Upper lobe of right lung (tissue), 1 donor: ENCODE measurements around the gene MAPKBP1. TPM values are rescaled to one million over a fixed set of nuclear protein-coding genes. Genes with fewer than 3 reads are reported as not detected.

Experiments used
- ATAC-seq: fragments of 200-7000 bp; cut with Tn5 transposase; one replicate; pipeline ENCODE4 v1.9.1; 2020; ENCODE audit warnings: mild to moderate bottlenecking, moderate library complexity
- DNase-seq: peaks from one replicate; pipeline ENCODE4 v3.0.0-alpha.2; 2020
- H3K27ac ChIP-seq: fragments of 200-600 bp; one replicate; pipeline ENCODE4 v1.8.0; 2022
- H3K27me3 ChIP-seq: fragments of 200-600 bp; one replicate; pipeline ENCODE4 v1.8.0; 2022; ENCODE audit warnings: mild to moderate bottlenecking
- H3K36me3 ChIP-seq: fragments of 200-600 bp; one replicate; pipeline ENCODE4 v1.8.0; 2022
- H3K4me1 ChIP-seq: fragments of 200-600 bp; one replicate; pipeline ENCODE4 v1.8.0; 2022
- H3K4me3 ChIP-seq: fragments of 200-600 bp; one replicate; pipeline ENCODE4 v1.8.0; 2022; ENCODE audit warnings: mild to moderate bottlenecking
- H3K9me3 ChIP-seq: fragments of 200-600 bp; one replicate; pipeline ENCODE4 v1.8.0; 2022
- intact Hi-C: fragments of 100-400 bp; cut with DNase I; formaldehyde crosslinking; loops from one replicate; pipeline ENCODE4 v1.11.0; 2022
- total RNA-seq: library from RNA; stranded (reverse); fragmentation: NEBNext Ultra II Directional; extraction: Animal tissue kit (Norgen Biotek cat#: 25700); gene quantifications from one replicate; pipeline ENCODE4 v1.2.1, GENCODE V29; 2021
- TF ChIP-seq, protein P1 (sequence below): fragments of 200-600 bp; IDR thresholded peaks from one replicate; pipeline ENCODE4 v1.8.0; 2022; ENCODE audit warnings: antibody characterized with exemption
- donor health status: DM: no; HTN: yes; CAD: no; lungs with severe emphysema.

The MAPKBP1 gene
- total RNA-seq, 1 donor from 2014 or later, result 22.4 TPM

DNA sequence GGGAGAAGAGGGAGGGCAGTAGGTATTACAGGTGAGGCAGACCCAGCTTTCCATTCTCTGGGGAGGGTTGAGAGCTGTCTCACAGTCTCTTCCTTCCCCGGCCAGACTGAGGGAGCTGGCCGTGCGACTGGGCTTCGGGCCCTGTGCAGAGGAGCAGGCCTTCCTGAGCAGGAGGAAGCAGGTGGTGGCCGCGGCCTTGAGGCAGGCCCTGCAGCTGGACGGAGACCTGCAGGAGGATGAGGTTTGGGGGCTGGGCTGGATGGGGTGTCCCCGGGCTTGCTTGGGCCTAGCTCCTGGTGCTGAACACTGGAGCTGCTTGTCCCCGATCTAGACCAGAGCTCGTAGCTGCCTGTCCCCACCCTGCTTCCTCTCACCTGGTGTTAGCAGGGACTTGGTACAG, 69.3 kb downstream of the MAPKBP1 start:
- no peak for ATAC-seq
- H3K36me3 ChIP-seq, result peaks cover 70% of the 10 kb centered on the region
- no peaks in the 10 kb centered on the region for H3K27me3 ChIP-seq
- TF ChIP-seq, protein P1, sequence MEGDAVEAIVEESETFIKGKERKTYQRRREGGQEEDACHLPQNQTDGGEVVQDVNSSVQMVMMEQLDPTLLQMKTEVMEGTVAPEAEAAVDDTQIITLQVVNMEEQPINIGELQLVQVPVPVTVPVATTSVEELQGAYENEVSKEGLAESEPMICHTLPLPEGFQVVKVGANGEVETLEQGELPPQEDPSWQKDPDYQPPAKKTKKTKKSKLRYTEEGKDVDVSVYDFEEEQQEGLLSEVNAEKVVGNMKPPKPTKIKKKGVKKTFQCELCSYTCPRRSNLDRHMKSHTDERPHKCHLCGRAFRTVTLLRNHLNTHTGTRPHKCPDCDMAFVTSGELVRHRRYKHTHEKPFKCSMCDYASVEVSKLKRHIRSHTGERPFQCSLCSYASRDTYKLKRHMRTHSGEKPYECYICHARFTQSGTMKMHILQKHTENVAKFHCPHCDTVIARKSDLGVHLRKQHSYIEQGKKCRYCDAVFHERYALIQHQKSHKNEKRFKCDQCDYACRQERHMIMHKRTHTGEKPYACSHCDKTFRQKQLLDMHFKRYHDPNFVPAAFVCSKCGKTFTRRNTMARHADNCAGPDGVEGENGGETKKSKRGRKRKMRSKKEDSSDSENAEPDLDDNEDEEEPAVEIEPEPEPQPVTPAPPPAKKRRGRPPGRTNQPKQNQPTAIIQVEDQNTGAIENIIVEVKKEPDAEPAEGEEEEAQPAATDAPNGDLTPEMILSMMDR, result no peak
- H3K27ac ChIP-seq, result no peak overlapping the region
- no peak overlapping the region for H3K4me3 ChIP-seq
- H3K4me1 ChIP-seq, result peaks cover 5% of the 10 kb centered on the region
- DNase-seq, result no peak
- intact Hi-C loops, result no loop called here
- H3K9me3 ChIP-seq, result no peaks in the 10 kb centered on the region

DNA sequence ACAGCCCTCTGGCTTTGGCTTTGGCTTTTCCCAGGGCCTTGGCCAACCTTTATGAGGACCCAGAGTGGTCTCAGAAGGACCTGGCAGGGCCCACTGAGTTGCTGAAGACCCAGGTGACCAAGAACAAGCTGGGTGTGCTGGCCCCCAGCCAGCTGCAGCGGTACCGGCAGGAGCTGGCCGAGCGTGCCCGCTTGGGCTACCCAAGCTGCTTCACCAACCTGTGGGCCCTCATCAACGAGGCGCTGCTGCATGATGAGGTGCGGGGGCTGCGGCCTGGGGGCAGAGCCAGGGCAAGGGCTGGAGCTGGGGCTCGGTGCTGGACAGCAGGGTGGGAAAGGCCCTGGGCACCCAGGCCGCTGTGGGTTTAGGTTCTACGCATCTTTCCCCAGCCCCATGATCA, 70.5 kb downstream of the MAPKBP1 start:
- no peaks in the 10 kb centered on the region for H3K4me1 ChIP-seq
- ATAC-seq (no peak), DNase-seq (no peak)
- intact Hi-C loops, result no loop called here
- H3K9me3 ChIP-seq, result no peaks in the 10 kb centered on the region
- no peak overlapping the region for H3K4me3 ChIP-seq
- H3K27ac ChIP-seq, result no peak overlapping the region
- H3K27me3 ChIP-seq, result no peaks in the 10 kb centered on the region
- TF ChIP-seq, protein P1, result no peak
- H3K36me3 ChIP-seq, result peaks cover 70% of the 10 kb centered on the region

DNA sequence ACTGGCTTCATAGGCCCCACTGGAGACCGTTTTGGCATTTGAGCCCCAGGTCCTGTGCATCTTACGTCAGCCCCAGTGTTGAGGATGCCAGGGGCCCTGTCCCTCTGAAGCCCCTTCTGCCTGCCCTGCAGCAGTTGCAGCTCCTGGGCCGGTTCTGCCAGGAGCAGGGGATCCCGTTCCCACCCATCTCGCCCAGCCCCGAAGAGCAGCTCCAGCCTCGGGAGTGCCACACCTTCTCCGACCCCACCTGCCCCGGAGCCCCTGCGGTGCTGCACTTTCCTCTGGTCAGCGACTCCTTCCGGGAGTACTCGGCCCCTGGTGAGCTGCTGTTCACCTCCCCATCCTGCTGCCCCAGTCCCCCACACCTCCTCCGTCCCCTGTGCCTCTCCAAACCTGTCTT, 72.9 kb downstream of the MAPKBP1 start:
- H3K36me3 ChIP-seq, result peaks cover 55% of the 10 kb centered on the region

DNA sequence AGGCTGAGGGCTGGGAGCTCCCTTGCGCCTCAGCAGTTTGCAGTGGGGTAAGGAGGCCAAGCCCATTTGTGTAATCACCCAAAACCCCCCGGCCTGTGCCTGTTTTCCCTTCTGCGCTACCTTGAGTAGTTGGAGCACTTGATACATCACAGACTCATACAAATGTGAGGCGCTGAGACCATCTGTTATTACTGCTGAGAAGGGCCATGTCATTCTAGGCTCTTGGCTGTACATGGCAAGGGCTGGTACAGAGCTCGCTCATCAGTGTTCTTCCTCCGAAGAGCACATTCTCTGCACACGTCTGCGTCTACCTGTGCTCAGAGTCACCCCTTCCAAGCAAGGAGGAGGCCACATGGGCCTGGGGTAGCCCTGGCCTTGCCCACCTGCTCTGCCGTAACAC, 73.7 kb downstream of the MAPKBP1 start:
- DNase-seq (no peak), ATAC-seq (no peak)
- Histone ChIP-seq H3K36me3 (peaks cover 52% of the 10 kb centered on the region), H3K27me3 (no peaks in the 10 kb centered on the region), H3K9me3 (no peaks in the 10 kb centered on the region), H3K27ac (no peak overlapping the region), H3K4me3 (no peak overlapping the region), H3K4me1 (no peaks in the 10 kb centered on the region)
- intact Hi-C loops, result no loop called here
- TF ChIP-seq, protein P1, result no peak

More for the DNA sequence above, 72.9 kb downstream of the MAPKBP1 start:
- Histone ChIP-seq H3K27ac (no peak overlapping the region), H3K9me3 (no peaks in the 10 kb centered on the region), H3K4me3 (no peak overlapping the region), H3K27me3 (no peaks in the 10 kb centered on the region), H3K4me1 (no peaks in the 10 kb centered on the region)
- intact Hi-C loops, result no loop called here
- ATAC-seq, result no peak
- no peak for DNase-seq
- TF ChIP-seq, protein P1, result no peak

DNA sequence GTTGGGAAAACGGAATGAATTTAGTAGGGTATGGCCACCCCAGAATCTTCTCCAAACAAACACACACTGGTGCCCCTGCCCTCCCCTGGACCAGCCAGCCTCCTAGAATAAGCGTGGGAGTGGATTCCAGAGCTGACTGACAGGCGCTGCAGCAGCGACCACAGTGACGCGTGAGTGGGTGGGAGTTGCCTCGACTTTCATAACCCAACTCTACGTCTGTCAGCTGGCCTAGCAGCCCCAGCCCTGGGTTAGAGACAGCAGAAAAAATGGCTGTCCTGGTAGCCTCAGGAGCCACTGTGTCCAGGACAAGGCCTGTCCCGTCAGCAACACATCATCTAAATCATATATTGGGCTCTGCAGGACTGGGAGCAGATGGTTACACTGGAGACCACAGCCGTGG, 74.3 kb downstream of the MAPKBP1 start:
- Histone ChIP-seq H3K27me3 (no peaks in the 10 kb centered on the region), H3K9me3 (no peaks in the 10 kb centered on the region), H3K4me3 (no peak overlapping the region), H3K27ac (no peak overlapping the region), H3K36me3 (peaks cover 45% of the 10 kb centered on the region), H3K4me1 (no peaks in the 10 kb centered on the region)
- TF ChIP-seq, protein P1, result no peak
- intact Hi-C loops, result no loop called here
- ATAC-seq, result no peak
- no peak for DNase-seq

DNA sequence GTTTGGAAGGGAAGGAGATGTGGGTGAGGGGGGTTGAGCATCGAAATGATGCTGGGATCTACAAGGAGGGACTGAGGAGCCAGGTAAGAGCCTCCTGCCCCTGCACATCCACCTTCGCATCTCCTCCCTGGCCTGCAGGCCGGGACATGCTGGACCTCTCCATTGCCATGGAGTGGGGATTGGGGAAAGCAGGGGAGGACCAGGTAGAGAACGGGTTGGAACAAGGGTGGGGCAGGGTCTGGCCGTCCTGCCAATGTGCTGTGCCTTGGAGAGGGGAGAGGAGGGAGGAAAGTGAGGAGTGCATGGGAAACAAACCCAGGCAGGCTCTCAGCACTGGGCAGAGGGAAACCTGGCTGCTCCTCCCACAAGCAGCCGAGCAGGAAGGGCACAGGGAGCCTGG, 74.9 kb downstream of the MAPKBP1 start:
- TF ChIP-seq, protein P1, result no peak
- H3K36me3 ChIP-seq, result peaks cover 42% of the 10 kb centered on the region

More for the DNA sequence above, 74.9 kb downstream of the MAPKBP1 start:
- intact Hi-C loops, result no loop called here
- H3K9me3 ChIP-seq, result no peaks in the 10 kb centered on the region
- no peaks in the 10 kb centered on the region for H3K4me1 ChIP-seq
- no peak overlapping the region for H3K4me3 ChIP-seq
- H3K27me3 ChIP-seq, result no peaks in the 10 kb centered on the region
- ATAC-seq, result no peak
- no peak for DNase-seq
- H3K27ac ChIP-seq, result no peak overlapping the region
